Measurements from ENCODE around the gene EEA1. TPM values are rescaled to one million over a fixed set of nuclear protein-coding genes. Genes with fewer than 3 reads are reported as not detected.

Gene EEA1
- total RNA-seq, 2 donors from 2014 or later = 17.6 to 20.1 TPM

DNA sequence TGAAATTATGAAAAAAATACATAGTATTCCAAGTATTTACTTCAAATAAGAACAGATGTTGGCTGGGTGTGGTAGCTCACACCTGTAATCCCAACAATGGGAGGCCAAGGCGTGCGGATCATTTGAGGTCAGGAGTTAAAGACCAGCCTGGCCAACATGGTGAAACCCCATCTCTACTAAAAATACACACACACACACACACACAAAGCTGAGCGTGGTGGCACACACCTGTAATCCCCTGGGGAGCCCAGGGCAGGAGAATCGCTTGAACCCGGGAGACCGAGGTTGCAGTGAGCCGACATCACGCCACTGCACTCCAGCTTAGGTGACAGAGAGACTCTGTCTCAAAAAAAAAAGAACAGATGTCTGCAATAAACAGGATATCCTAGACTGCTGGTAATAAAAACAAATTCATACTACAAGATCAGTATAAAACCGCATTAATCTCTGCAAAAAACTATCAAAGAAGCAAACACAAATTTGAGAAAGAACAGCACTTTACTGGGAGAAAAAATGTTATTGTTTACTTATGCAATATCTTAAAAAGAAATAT lies 23.8 kb downstream of the EEA1 start:
- H3K27me3 Mint-ChIP-seq (ENCODE audit: low read depth) = no peaks in the 10 kb centered on the region
- peak overlapping the region; percentile 27 to 55 for H3K4me3 Mint-ChIP-seq
- H3K27ac Mint-ChIP-seq = no peak overlapping the region
- DNase-seq (no peak), ATAC-seq (replicated peaks in 1 of 2) (no peak)
- no peaks in the 10 kb centered on the region for H3K9me3 Mint-ChIP-seq
- peaks cover 35% of the 10 kb centered on the region for H3K4me1 Mint-ChIP-seq (ENCODE audit: low read depth)
- peaks cover 0 to 5% of the 10 kb centered on the region in 2 donors for H3K36me3 Mint-ChIP-seq (ENCODE audit: insufficient read depth in 2 of 2)

DNA sequence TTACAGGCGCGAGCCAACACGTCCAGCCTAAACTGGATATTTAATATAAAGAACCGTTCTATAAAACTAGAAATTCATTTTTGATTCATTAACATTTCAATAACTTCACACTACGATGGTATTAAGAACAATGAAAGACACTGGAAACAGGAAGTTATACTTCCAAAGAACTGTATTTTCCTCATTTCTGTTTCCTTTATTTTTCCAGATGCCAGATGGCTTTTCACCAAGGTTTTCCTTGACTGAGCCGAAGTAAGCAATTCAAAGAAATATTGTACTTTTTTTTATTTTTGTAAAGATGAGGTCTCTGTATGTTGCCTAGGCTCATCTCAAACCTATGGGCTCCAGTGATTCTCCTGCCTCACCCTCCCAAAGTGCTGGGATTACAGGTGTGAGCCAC lies 28.2 kb downstream of the EEA1 start:
- Mint-ChIP-seq H3K36me3 (ENCODE audit: insufficient read depth in 2 of 2) (peaks cover 0 to 5% of the 10 kb centered on the region in 2 donors), H3K4me3 (no peak overlapping the region), H3K4me1 (ENCODE audit: low read depth) (peaks cover 16% of the 10 kb centered on the region), H3K27me3 (ENCODE audit: low read depth) (no peaks in the 10 kb centered on the region), H3K9me3 (peaks cover 0 to 2% of the 10 kb centered on the region in 2 donors), H3K27ac (no peak overlapping the region)
- ATAC-seq (replicated peaks in 1 of 2) (no peak), DNase-seq (no peak)

DNA sequence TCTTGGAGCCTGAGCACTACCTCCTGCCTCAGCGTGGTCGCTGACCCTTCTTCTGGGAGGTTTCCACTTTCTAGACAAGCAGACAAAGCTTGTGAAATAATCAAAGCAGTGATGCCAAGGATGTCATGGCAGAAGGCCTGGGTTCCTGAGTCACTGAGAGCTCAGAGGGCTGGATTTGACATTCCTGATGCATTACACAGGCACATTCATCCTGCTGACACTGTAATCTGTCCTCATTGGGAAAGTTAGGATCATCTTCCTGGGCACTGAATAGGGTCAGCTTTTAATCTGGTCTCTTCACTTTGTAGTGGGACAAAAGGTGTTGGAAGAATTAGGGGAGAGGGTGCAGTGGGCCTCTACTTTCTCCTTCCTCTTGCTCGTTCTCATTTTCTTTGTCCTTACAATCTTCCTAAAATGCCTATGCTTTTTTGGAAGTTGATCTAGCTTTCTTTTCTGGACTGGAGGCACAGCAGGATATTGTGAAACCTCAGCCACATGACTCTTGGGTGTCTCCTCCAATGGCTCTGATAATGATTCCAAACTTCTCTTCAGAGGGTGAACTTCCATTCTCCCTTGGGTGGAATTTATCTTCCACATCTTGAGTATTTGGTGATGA lies 29.6 kb downstream of the EEA1 start:
- H3K27ac Mint-ChIP-seq = peak overlapping the region; percentile 42
- peaks cover 14% of the 10 kb centered on the region for H3K4me1 Mint-ChIP-seq (ENCODE audit: low read depth)
- H3K27me3 Mint-ChIP-seq (ENCODE audit: low read depth) = no peaks in the 10 kb centered on the region
- DNase-seq (no peak), ATAC-seq (replicated peaks in 1 of 2) (no peak)
- peaks cover 0 to 2% of the 10 kb centered on the region in 2 donors for H3K9me3 Mint-ChIP-seq
- H3K4me3 Mint-ChIP-seq = no peak overlapping the region
- peaks cover 2 to 8% of the 10 kb centered on the region in 2 donors for H3K36me3 Mint-ChIP-seq (ENCODE audit: insufficient read depth in 2 of 2)

GRCh38 chr12:92898755-92899154 lies 30.3 kb downstream of the EEA1 start:
- ATAC-seq (replicated peaks in 1 of 2) = peak in 1 of 2 donors; percentile 75
- Mint-ChIP-seq H3K4me1 (ENCODE audit: low read depth) (peaks cover 12% of the 10 kb centered on the region), H3K27ac (no peak overlapping the region), H3K4me3 (no peak overlapping the region), H3K9me3 (peaks cover 0 to 2% of the 10 kb centered on the region in 2 donors), H3K36me3 (ENCODE audit: insufficient read depth in 2 of 2) (peaks cover 4 to 8% of the 10 kb centered on the region in 2 donors), H3K27me3 (ENCODE audit: low read depth) (no peaks in the 10 kb centered on the region)
- no peak for DNase-seq

GRCh38 chr12:92897844-92898243 lies 31.3 kb downstream of the EEA1 start:
- Mint-ChIP-seq H3K4me1 (ENCODE audit: low read depth) (peaks cover 15% of the 10 kb centered on the region), H3K4me3 (no peak overlapping the region), H3K9me3 (peaks cover 0 to 2% of the 10 kb centered on the region in 2 donors), H3K27me3 (ENCODE audit: low read depth) (no peaks in the 10 kb centered on the region), H3K36me3 (ENCODE audit: insufficient read depth in 2 of 2) (peaks cover 4 to 8% of the 10 kb centered on the region in 2 donors), H3K27ac (no peak overlapping the region)
- ATAC-seq (replicated peaks in 1 of 2) (no peak), DNase-seq (no peak)

DNA sequence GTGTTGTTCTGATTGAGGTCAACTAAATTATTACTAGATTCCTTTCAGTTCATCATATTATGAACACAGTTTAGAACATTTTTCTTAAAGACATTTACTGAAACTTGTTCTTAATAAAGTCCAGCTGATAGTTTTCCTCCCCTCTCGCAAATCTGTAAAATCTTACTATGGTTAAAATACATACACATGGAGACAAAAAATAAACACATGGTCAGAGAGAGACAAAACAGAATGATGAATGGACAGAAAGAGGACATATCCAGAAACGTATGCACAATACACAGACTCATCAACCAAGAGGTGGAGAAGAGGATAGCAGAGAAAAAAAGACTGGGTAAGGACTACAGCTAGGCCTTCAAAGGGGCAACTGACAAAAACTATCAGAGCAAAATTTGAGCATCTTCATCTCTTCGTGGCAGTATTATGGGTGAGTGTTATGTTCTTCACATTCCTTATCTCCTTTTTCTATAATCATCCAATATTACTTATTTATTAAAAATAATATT lies 38.4 kb downstream of the EEA1 start:
- Mint-ChIP-seq H3K27me3 (ENCODE audit: low read depth) (no peaks in the 10 kb centered on the region), H3K36me3 (ENCODE audit: insufficient read depth in 2 of 2) (peaks cover 10 to 20% of the 10 kb centered on the region in 2 donors), H3K4me1 (ENCODE audit: low read depth) (peaks cover 15% of the 10 kb centered on the region), H3K4me3 (no peak overlapping the region), H3K27ac (no peak overlapping the region), H3K9me3 (no peaks in the 10 kb centered on the region)
- no peak for DNase-seq
- no peak for ATAC-seq (replicated peaks in 1 of 2)

- no peak overlapping the region for H3K4me3 Mint-ChIP-seq
- peaks cover 12% of the 10 kb centered on the region for H3K4me1 Mint-ChIP-seq (ENCODE audit: low read depth)
- ATAC-seq (replicated peaks in 1 of 2) (no peak), DNase-seq (no peak)
- peaks cover 11 to 32% of the 10 kb centered on the region in 2 donors for H3K36me3 Mint-ChIP-seq (ENCODE audit: insufficient read depth in 2 of 2)
- no peaks in the 10 kb centered on the region for H3K27me3 Mint-ChIP-seq (ENCODE audit: low read depth)
- peak overlapping the region; percentile 35 for H3K27ac Mint-ChIP-seq
- H3K9me3 Mint-ChIP-seq = no peaks in the 10 kb centered on the region
Observed at GRCh38 chr12:92886131-92886530, 43.0 kb downstream of the EEA1 start.

GRCh38 chr12:92879698-92880322 lies 49.3 kb downstream of the EEA1 start:
- no peak overlapping the region for H3K4me3 Mint-ChIP-seq
- peaks cover 28% of the 10 kb centered on the region for H3K4me1 Mint-ChIP-seq (ENCODE audit: low read depth)
- H3K9me3 Mint-ChIP-seq = no peaks in the 10 kb centered on the region
- H3K36me3 Mint-ChIP-seq (ENCODE audit: insufficient read depth in 2 of 2) = peaks cover 4 to 25% of the 10 kb centered on the region in 2 donors
- H3K27ac Mint-ChIP-seq = no peak overlapping the region
- ATAC-seq (replicated peaks in 1 of 2) (no peak), DNase-seq (no peak)
- H3K27me3 Mint-ChIP-seq (ENCODE audit: low read depth) = no peaks in the 10 kb centered on the region

DNA sequence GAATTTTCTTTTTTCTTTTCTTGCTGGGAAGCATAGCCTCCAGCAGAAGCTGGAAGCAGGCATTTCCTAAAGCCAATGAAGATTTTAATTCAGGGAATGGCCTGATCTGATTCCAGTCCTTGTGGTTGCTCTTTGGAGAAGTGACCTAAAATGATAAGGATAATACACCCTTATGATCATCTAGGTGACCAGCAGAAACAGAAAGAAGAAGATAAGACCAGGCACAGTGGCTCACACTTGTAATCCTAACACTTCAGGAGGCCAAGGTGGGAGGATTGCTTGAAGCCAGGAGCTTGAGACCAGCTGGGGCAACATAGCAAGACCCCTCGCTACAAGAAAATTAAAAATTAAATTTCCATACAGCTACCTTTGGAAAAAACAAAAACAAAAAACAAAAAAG lies 51.2 kb downstream of the EEA1 start:
- peaks cover 0 to 11% of the 10 kb centered on the region in 2 donors for H3K36me3 Mint-ChIP-seq (ENCODE audit: insufficient read depth in 2 of 2)
- no peaks in the 10 kb centered on the region for H3K27me3 Mint-ChIP-seq (ENCODE audit: low read depth)
- no peak for ATAC-seq (replicated peaks in 1 of 2)

GRCh38 chr12:92876496-92876895 lies 52.6 kb downstream of the EEA1 start:
- Mint-ChIP-seq H3K36me3 (ENCODE audit: insufficient read depth in 2 of 2) (peaks cover 0 to 11% of the 10 kb centered on the region in 2 donors), H3K9me3 (no peaks in the 10 kb centered on the region), H3K27me3 (ENCODE audit: low read depth) (no peaks in the 10 kb centered on the region), H3K27ac (no peak overlapping the region), H3K4me1 (ENCODE audit: low read depth) (peaks cover 21% of the 10 kb centered on the region), H3K4me3 (no peak overlapping the region)
- DNase-seq (no peak), ATAC-seq (replicated peaks in 1 of 2) (no peak)

More for the DNA sequence above, 51.2 kb downstream of the EEA1 start:
- H3K27ac Mint-ChIP-seq = no peak overlapping the region
- H3K4me3 Mint-ChIP-seq = no peak overlapping the region
- no peak for DNase-seq
- no peaks in the 10 kb centered on the region for H3K9me3 Mint-ChIP-seq
- H3K4me1 Mint-ChIP-seq (ENCODE audit: low read depth) = peaks cover 21% of the 10 kb centered on the region

- H3K9me3 Mint-ChIP-seq = no peaks in the 10 kb centered on the region
- H3K36me3 Mint-ChIP-seq (ENCODE audit: insufficient read depth in 2 of 2) = no peaks in the 10 kb centered on the region
- H3K27me3 Mint-ChIP-seq (ENCODE audit: low read depth) = no peaks in the 10 kb centered on the region
- peaks cover 6% of the 10 kb centered on the region for H3K4me1 Mint-ChIP-seq (ENCODE audit: low read depth)
- DNase-seq (no peak), ATAC-seq (replicated peaks in 1 of 2) (no peak)
- no peak overlapping the region for H3K4me3 Mint-ChIP-seq
- no peak overlapping the region for H3K27ac Mint-ChIP-seq
Observed at GRCh38 chr12:92871116-92871515, 58.0 kb downstream of the EEA1 start.

DNA sequence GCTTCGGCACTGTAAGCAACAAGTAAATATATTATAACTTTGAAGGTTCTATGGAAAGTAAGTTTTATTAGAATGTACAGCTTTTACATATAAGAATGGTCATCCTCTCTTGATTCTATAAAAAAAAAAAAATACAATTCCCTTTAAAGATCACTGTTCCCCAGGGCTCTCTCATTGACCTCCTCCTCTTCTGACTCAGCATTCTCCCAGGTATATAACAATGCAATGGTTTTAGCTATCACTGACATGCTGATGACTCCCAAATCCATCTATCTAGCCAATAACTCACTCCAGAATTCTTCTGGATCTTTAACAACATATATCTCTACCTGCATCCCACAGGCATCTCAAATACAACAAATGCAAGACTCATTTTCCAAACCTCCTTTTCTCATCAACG lies 62.7 kb downstream of the EEA1 start:
- ATAC-seq (replicated peaks in 1 of 2) = no peak
- no peaks in the 10 kb centered on the region for H3K27me3 Mint-ChIP-seq (ENCODE audit: low read depth)

DNA sequence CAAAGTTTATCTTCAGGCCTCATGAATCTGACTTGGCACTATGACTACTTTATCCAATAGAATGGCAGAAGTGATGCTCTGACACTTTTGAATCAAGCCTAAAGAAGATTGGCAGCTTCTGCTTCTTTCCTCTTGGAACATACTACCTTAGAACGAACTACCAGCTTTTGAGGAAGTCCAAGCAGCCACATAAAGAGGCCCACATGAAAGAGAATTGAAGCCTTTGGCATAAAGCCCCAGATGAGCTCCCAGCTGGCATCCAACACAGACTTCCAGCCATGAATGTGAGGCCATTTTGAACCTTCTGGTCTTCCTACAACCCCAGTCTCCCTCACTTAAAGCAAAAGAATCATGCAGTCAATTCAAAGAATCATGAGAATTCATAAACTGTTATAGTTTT lies 65.8 kb downstream of the EEA1 start:
- peaks cover 4 to 31% of the 10 kb centered on the region in 2 donors for H3K36me3 Mint-ChIP-seq (ENCODE audit: insufficient read depth in 2 of 2)
- no peak overlapping the region for H3K4me3 Mint-ChIP-seq
- ATAC-seq (replicated peaks in 1 of 2) = no peak
- no peaks in the 10 kb centered on the region for H3K4me1 Mint-ChIP-seq (ENCODE audit: low read depth)
- H3K27ac Mint-ChIP-seq = no peak overlapping the region
- no peak for DNase-seq
- no peaks in the 10 kb centered on the region for H3K9me3 Mint-ChIP-seq
- H3K27me3 Mint-ChIP-seq (ENCODE audit: low read depth) = no peaks in the 10 kb centered on the region

More for the DNA sequence above, 62.7 kb downstream of the EEA1 start:
- no peaks in the 10 kb centered on the region for H3K9me3 Mint-ChIP-seq
- DNase-seq = no peak
- H3K27ac Mint-ChIP-seq = no peak overlapping the region
- H3K4me1 Mint-ChIP-seq (ENCODE audit: low read depth) = no peaks in the 10 kb centered on the region
- no peak overlapping the region for H3K4me3 Mint-ChIP-seq
- H3K36me3 Mint-ChIP-seq (ENCODE audit: insufficient read depth in 2 of 2) = peaks cover 2 to 16% of the 10 kb centered on the region in 2 donors
